ENCODE measurements around the gene MITF. TPM values are rescaled to one million over a fixed set of nuclear protein-coding genes. Genes with fewer than 3 reads are reported as not detected.

Gene MITF
- total RNA-seq, 2 donors from 2014 or later = 1.8 to 3.0 TPM

- H3K36me3 ChIP-seq (ENCODE audit: control insufficient read depth, insufficient read depth, low read length) = no peaks in the 10 kb centered on the region
- H3K9me3 ChIP-seq (ENCODE audit: control insufficient read depth, low read length) = no peaks in the 10 kb centered on the region
- no peak for TF ChIP-seq CTCF (conservative IDR thresholded peaks at IDR 0.05)
- 92 to 100% methylated on average over 2 to 6 of the region's 6 CpGs for WGBS, 2 experiments (ENCODE audit: insufficient coverage in 1 of 2, insufficient read length in 1 of 2)
- Mint-ChIP-seq H3K27ac (no peak overlapping the region), H3K4me3 (no peak overlapping the region), H3K27me3 (ENCODE audit: insufficient read depth) (peaks cover 12% of the 10 kb centered on the region), H3K9me3 (no peaks in the 10 kb centered on the region), H3K4me1 (peaks cover 32% of the 10 kb centered on the region), H3K36me3 (ENCODE audit: low read depth) (no peaks in the 10 kb centered on the region)
- H3K4me1 ChIP-seq (ENCODE audit: control insufficient read depth, insufficient read depth, low read length) = peaks cover 10% of the 10 kb centered on the region
- no peak for DNase-seq
- H3K9ac ChIP-seq (ENCODE audit: extremely low read depth, low read length, poor library complexity, severe bottlenecking) = no peak overlapping the region
- no peak overlapping the region for H3K4me3 ChIP-seq (ENCODE audit: low read length)
- H3K27me3 ChIP-seq (ENCODE audit: control insufficient read depth, insufficient read depth, low read length, poor library complexity, severe bottlenecking) = peaks cover 33% of the 10 kb centered on the region
- no peak overlapping the region for H3K27ac ChIP-seq (ENCODE audit: low read depth, low read length)
Measured at GRCh38 chr3:69729147-69729919, 9.9 kb upstream of the MITF start.

GRCh38 chr3:69731080-69731479 lies 8.2 kb upstream of the MITF start:
- Mint-ChIP-seq H3K36me3 (ENCODE audit: low read depth) (no peaks in the 10 kb centered on the region), H3K27me3 (ENCODE audit: insufficient read depth) (peaks cover 26% of the 10 kb centered on the region), H3K4me1 (peaks cover 17% of the 10 kb centered on the region), H3K4me3 (no peak overlapping the region), H3K27ac (no peak overlapping the region), H3K9me3 (no peaks in the 10 kb centered on the region)
- DNase-seq = no peak
- no peaks in the 10 kb centered on the region for H3K9me3 ChIP-seq (ENCODE audit: control insufficient read depth, low read length)
- WGBS, 2 experiments (ENCODE audit: insufficient coverage in 1 of 2, insufficient read length in 1 of 2) = 68 to 100% methylated on average over 1 to 2 of the region's 2 CpGs
- H3K27ac ChIP-seq (ENCODE audit: low read depth, low read length) = no peak overlapping the region
- H3K4me1 ChIP-seq (ENCODE audit: control insufficient read depth, insufficient read depth, low read length) = peaks cover 9% of the 10 kb centered on the region
- TF ChIP-seq CTCF (conservative IDR thresholded peaks at IDR 0.05) = no peak
- H3K9ac ChIP-seq (ENCODE audit: extremely low read depth, low read length, poor library complexity, severe bottlenecking) = no peak overlapping the region
- peaks cover 50% of the 10 kb centered on the region for H3K27me3 ChIP-seq (ENCODE audit: control insufficient read depth, insufficient read depth, low read length, poor library complexity, severe bottlenecking)
- H3K36me3 ChIP-seq (ENCODE audit: control insufficient read depth, insufficient read depth, low read length) = no peaks in the 10 kb centered on the region
- peak overlapping the region; percentile 51 for H3K4me3 ChIP-seq (ENCODE audit: low read length)

GRCh38 chr3:69735893-69736292 lies 3.4 kb upstream of the MITF start:
- H3K4me3 Mint-ChIP-seq = no peak overlapping the region
- no peaks in the 10 kb centered on the region for H3K9me3 ChIP-seq (ENCODE audit: control insufficient read depth, low read length)
- H3K27me3 ChIP-seq (ENCODE audit: control insufficient read depth, insufficient read depth, low read length, poor library complexity, severe bottlenecking) = peaks cover 78% of the 10 kb centered on the region
- H3K4me1 ChIP-seq (ENCODE audit: control insufficient read depth, insufficient read depth, low read length) = peaks cover 4% of the 10 kb centered on the region
- H3K4me3 ChIP-seq (ENCODE audit: low read length) = no peak overlapping the region
- no peaks in the 10 kb centered on the region for H3K9me3 Mint-ChIP-seq
- peaks cover 63% of the 10 kb centered on the region for H3K27me3 Mint-ChIP-seq (ENCODE audit: insufficient read depth)
- H3K9ac ChIP-seq (ENCODE audit: extremely low read depth, low read length, poor library complexity, severe bottlenecking) = no peak overlapping the region
- H3K36me3 Mint-ChIP-seq (ENCODE audit: low read depth) = no peaks in the 10 kb centered on the region
- WGBS, 2 experiments (ENCODE audit: insufficient coverage in 1 of 2, insufficient read length in 1 of 2) = 88% methylated on average over 2 of the region's 2 CpGs; no CpG with 5 or more reads in 1 of the 2 experiments
- DNase-seq = no peak
- H3K27ac Mint-ChIP-seq = no peak overlapping the region
- no peak overlapping the region for H3K27ac ChIP-seq (ENCODE audit: low read depth, low read length)
- no peak for TF ChIP-seq CTCF (conservative IDR thresholded peaks at IDR 0.05)
- peaks cover 21% of the 10 kb centered on the region for H3K4me1 Mint-ChIP-seq
- no peaks in the 10 kb centered on the region for H3K36me3 ChIP-seq (ENCODE audit: control insufficient read depth, insufficient read depth, low read length)
